DOHH2 (cell line): ENCODE results near the gene DNAH2.

Source experiments
- H3F3A ChIP-seq: fragments of 200-600 bp; sonication (generic), shearing (Covaris generic); 2 replicates; pipeline ENCODE4 v1.6.0; 2016; ENCODE audit warnings: antibody characterized with exemption, mild to moderate bottlenecking; ENCODE audit not compliant: control insufficient read depth, insufficient read depth
- H3K27ac ChIP-seq: fragments of 200-600 bp; sonication (generic); 2 replicates; pipeline ENCODE4 v1.5.1; 2014; ENCODE audit warnings: low read depth, mild to moderate bottlenecking, low read length, moderate library complexity
- H3K27me3 ChIP-seq: fragments of 200-600 bp; sonication (generic); 2 replicates; pipeline ENCODE4 v1.6.1; 2014; ENCODE audit warnings: mild to moderate bottlenecking, low read length, mixed read lengths; ENCODE audit not compliant: control insufficient read depth
- H3K36me3 ChIP-seq: fragments of 200-600 bp; sonication (generic); 2 replicates; pipeline ENCODE4 v1.6.1; 2014; ENCODE audit warnings: mild to moderate bottlenecking, low read length, moderate library complexity, mixed read lengths; ENCODE audit not compliant: control insufficient read depth
- H3K4me1 ChIP-seq: fragments of 200-600 bp; sonication (generic); 2 replicates; pipeline ENCODE4 v1.6.1; 2014; ENCODE audit warnings: mild to moderate bottlenecking, low read length, mixed read lengths; ENCODE audit not compliant: control insufficient read depth
- H3K4me2 ChIP-seq: fragments of 200-600 bp; sonication (generic); 2 replicates; pipeline ENCODE4 v1.6.0; 2014; ENCODE audit warnings: mild to moderate bottlenecking, low read length, moderate library complexity
- H3K4me3 ChIP-seq: fragments of 200-600 bp; sonication (generic); 2 replicates; pipeline ENCODE4 v1.5.1; 2014; ENCODE audit warnings: mild to moderate bottlenecking, low read length, mixed read lengths
- H3K79me2 ChIP-seq: fragments of 200-600 bp; sonication (generic); 2 replicates; pipeline ENCODE4 v1.6.1; 2014; ENCODE audit warnings: mild to moderate bottlenecking, low read length, mixed read lengths; ENCODE audit not compliant: control insufficient read depth
- H3K9me2 ChIP-seq: fragments of 200-600 bp; sonication (generic); replicated peaks from 2 replicates; pipeline ENCODE4 v1.6.1; 2014; ENCODE audit warnings: mild to moderate bottlenecking, low read length, mixed read lengths; ENCODE audit not compliant: control insufficient read depth
- H3K9me3 ChIP-seq: fragments of 200-600 bp; sonication (generic); 2 replicates; pipeline ENCODE4 v1.6.1; 2014; ENCODE audit warnings: antibody characterized with exemption, low read length, mixed read lengths; ENCODE audit not compliant: control insufficient read depth, insufficient read depth
- H4K20me1 ChIP-seq: fragments of 200-600 bp; sonication (generic); 2 replicates; pipeline ENCODE4 v1.6.0; 2014; ENCODE audit warnings: low read depth, mild to moderate bottlenecking, antibody characterized with exemption, low read length, moderate library complexity; ENCODE audit not compliant: control insufficient read depth, insufficient read depth
- CTCF ChIP-seq: fragments of 200-600 bp; sonication (generic); IDR thresholded peaks from one replicate; pipeline ENCODE4 v1.5.1; 2014; ENCODE audit warnings: antibody characterized with exemption, mild to moderate bottlenecking, low read depth, low read length; ENCODE audit not compliant: poor library complexity, severe bottlenecking
- EZH2phosphoT487 ChIP-seq: fragments of 200-600 bp; sonication (generic); IDR thresholded peaks from 2 replicates; pipeline ENCODE4 v1.6.1; 2017; ENCODE audit warnings: borderline replicate concordance, mild to moderate bottlenecking, antibody characterized with exemption, low read length, moderate library complexity, mixed read lengths

DNAH2 gene

DNA sequence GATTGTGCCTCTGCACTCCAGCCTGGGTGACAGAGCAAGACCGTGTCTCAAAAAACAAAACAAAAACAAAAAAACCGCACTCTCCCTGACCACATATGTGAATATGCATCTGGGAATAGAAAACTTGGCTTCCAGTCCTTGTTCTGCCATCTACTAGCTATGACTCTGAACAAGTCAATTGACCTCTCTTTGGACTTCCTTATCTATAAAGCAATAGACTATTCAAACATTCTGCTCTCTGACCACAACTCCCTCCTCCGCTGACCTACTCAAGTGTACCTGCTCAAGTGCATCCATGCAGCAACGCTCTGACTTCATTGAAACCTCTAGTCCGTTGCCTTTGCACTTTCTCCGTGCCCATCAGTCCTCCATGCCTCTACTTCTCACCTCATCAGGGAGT, 63.9 kb downstream of the DNAH2 start:
- Histone ChIP-seq H3K27ac (no peak overlapping the region), H3K4me3 (no peak overlapping the region), H3K27me3 (peaks cover 33% of the 10 kb centered on the region), H3K9me3 (no peaks in the 10 kb centered on the region), H3K9me2 (no peaks in the 10 kb centered on the region), H4K20me1 (no peaks in the 10 kb centered on the region), H3K4me2 (peak overlapping the region; percentile 25; the same call in 1 of the 2 replicates), H3K36me3 (no peaks in the 10 kb centered on the region), H3F3A (no peaks in the 10 kb centered on the region), H3K79me2 (no peaks in the 10 kb centered on the region), H3K4me1 (peaks cover 29% of the 10 kb centered on the region)
- TF ChIP-seq EZH2phosphoT487, result no peak
- TF ChIP-seq CTCF, result no peak

DNA sequence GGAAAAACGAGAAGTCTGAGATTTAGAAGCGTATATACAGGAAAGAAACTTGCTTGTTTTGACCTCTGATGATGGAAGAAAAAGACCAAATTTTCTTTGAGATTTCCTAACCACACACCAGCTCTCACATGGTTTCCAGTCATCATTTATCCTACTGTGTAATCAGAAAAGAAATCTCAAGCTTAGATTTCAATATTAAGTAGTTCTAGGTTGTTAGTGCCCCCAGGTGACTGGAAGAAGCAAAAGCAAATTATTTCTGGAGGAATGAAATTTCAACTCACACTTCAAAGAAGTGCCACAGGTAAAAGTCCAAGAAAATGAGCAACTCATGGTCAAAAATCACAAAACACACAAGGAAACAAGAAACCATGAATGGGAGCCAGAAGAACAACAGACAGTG, 64.7 kb downstream of the DNAH2 start:
- Histone ChIP-seq H3F3A (no peaks in the 10 kb centered on the region), H4K20me1 (no peaks in the 10 kb centered on the region), H3K36me3 (no peaks in the 10 kb centered on the region), H3K79me2 (no peaks in the 10 kb centered on the region), H3K4me2 (0 out of 2 replicates have a peak overlapping the region, but pooled peaks have one; percentile 5), H3K9me3 (no peaks in the 10 kb centered on the region), H3K27ac (no peak overlapping the region), H3K4me1 (peaks cover 29% of the 10 kb centered on the region), H3K27me3 (peaks cover 31% of the 10 kb centered on the region), H3K4me3 (no peak overlapping the region), H3K9me2 (no peaks in the 10 kb centered on the region)
- TF ChIP-seq EZH2phosphoT487 (no peak), CTCF (peak; percentile 36)

DNA sequence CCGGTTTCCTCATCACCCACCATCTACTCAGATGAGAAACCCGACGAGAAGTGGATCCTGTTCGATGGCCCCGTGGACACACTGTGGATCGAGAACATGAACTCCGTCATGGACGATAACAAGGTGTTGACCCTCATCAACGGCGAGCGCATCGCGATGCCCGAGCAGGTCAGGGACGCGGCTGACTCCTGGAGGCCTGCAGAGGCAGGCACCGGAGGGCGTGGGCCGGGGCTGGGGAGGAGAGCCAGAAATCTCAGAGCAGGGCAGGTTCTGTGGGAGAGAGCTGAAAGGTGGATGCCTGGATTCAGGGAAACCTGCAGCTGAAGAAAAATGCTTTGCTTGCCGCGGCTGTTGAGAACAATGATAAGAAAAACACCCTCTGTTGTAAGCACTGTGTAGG, 69.3 kb downstream of the DNAH2 start:
- TF ChIP-seq EZH2phosphoT487 (no peak), CTCF (no peak)

More for the DNA sequence above, 69.3 kb downstream of the DNAH2 start:
- Histone ChIP-seq H3K36me3 (no peaks in the 10 kb centered on the region), H3K9me3 (no peaks in the 10 kb centered on the region), H3K4me2 (no peak overlapping the region), H3K4me3 (no peak overlapping the region), H3K79me2 (no peaks in the 10 kb centered on the region), H3K27ac (no peak overlapping the region), H4K20me1 (no peaks in the 10 kb centered on the region), H3K9me2 (no peaks in the 10 kb centered on the region), H3F3A (no peaks in the 10 kb centered on the region), H3K27me3 (no peaks in the 10 kb centered on the region), H3K4me1 (peaks cover 27% of the 10 kb centered on the region)
